Skin of body (tissue), 2 donors: ENCODE results near the gene ZNF566. TPM values are rescaled to one million over a fixed set of nuclear protein-coding genes. Genes with fewer than 3 reads are reported as not detected.
"Not testable (repeated sequence)": the region's sequence is repeated elsewhere in the genome, so short reads cannot be mapped to it uniquely, and the experiment has no call there.

Experiments
- DNase-seq: peaks from one replicate; lab custom pipeline; 2025; lab: John Stamatoyannopoulos, UW
- total RNA-seq: library from RNA; depleted of rRNA; stranded (reverse); fragments of >200 nt; gene quantifications from one replicate; pipeline ENCODE4 v1.2.3, GENCODE V29; 2014

Gene ZNF566
- total RNA-seq: 13.7 TPM

DNA sequence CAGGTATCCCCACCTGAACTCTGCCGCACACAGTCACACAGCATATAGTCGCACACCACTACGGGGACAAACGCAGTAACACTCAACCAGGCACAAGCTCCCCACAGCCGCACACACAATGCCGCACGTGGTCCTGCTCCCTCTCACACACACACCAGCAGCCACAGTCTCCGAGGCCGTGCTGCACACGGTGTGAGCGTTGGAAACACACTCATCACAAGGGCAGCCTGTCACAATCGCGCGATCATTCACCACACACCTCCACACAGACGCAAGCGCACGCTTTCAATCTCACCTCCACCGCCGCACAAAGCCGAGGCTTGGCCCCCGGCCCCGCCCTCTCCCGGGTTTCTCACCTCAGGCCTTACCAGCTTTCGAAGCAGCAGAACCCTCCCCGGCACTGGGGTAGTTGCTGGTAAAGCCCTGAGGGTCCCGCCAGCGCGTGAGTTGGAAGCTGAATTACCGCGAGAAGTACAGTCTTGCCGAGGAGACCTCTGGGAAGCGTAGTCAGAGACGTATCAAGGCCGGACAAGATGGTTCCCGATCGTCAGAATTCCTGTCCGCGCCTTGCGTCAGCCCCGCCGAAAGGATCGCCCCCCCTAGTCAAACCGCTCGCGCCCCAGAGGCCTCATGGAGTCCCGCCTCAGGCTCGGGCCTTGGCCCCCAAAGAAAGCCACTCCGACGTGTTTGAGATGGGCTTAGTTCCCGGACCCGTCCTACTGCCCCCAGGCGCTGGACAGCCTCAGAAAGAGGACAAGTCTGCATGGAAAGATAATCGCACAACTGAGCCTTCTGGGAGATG, at the start of gene ZNF566:
Gene ZNF566 (minus strand): TSS at position 444 of the 802 bp plus-strand sequence. CDS start 13,004 bp downstream, outside the sequence.
- peak; percentile 94 for DNase-seq

DNA sequence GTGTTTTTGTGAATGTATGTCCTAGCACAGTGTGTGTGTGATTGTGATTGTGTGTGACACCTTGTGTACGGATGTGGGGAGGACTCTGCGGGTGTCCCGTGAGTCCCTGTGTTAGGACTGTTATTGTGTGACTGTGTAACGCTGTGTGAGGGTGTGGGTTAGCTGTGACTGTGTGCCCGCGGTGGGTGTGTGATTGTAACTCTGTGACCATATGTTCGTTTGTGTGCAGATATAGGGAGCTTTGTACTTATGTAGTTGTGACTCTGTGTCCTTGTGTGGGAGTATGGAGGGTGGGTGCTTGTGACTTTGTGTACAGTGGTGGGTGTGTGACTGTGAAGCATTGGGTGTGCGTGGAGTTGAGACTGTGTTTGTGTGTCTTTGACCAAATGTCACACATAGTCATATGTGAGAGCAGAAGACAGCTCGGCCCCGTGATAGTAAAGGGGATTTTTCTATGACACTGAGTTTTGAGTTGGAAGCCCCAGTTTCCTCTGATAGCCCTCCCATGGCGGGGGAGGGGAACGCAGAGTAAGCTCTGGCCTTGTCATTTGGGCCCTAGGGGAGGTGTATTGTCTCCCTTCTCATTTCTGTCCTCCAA, 39.7 kb upstream of the ZNF566 start:
- DNase-seq: no peak

DNA sequence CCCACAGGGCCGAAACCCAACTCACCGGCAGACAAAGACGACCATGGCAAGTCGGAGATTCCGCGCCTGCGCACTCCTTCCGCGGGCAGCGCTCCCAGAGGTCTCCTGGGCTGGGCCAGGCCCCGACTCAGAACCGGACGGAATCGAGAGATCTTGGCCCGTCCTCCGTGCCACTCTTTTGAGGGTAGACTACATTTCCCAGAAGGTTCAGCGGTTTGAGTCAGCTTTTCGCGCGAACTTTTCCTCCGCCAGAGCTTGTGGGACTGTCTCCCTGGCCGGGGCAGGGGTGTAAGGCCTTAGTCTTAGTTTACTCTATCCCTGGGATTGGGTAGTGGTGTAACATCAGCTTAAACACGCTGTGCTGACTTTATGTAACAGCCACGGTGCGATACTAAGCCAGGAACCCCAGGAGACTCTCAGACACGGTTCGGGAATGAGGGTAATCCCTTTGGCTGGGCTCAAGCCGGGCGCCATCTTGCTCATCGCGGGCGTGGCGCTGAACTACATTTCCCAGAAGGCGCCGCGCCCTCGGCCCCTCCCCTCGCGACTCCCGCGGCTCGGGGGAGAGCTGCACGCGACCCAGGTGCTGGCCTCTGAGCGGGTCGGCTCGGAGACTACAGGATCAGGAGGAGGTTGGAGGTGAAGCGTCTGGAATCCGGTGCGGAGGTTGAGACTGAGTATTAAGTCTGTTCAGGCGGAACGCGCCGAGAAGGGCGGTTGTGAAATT, 39.0 kb upstream of the ZNF566 start, which contains the start of gene ZNF260:
Gene ZNF260 (minus strand): TSS at position 78 of the 727 bp plus-strand sequence. CDS start 13,033 bp downstream, outside the sequence.
- peak; percentile 98 for DNase-seq

DNA sequence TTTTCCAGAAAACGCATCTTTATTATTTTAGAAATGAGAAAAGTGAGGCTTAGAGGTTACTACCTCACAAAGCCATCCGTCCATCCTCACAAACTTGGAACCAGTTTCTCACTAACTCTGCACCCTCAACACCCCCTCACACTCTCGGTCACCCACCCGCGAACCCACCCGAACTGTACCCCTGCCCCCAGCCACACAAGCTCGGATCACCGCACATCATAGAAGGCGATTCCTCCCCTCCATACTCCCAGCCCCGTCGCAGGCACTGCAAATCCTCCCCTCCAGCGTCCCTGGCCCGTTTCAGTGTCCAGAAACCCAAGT, 38.5 kb upstream of the ZNF566 start:
- DNase-seq: no peak

DNA sequence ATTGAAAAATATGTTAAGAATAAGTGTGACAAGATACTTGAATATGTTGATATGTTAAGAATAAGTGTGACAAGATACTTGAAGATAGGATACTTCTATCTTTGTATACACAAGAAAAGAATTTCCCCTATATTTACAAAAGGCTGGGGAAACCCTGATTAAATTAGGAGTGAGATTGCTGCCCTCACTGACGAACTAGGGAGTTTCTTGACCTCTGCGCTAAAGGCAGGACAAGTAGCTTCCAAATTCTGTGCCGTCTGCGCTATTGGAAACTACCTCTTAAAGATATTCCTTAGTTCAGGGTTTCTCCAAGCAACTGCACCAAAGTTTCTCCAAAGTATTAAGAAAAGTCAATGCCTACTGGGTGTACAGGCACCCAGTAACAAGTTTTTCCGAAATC, 38.0 kb upstream of the ZNF566 start:
- no peak for DNase-seq

DNA sequence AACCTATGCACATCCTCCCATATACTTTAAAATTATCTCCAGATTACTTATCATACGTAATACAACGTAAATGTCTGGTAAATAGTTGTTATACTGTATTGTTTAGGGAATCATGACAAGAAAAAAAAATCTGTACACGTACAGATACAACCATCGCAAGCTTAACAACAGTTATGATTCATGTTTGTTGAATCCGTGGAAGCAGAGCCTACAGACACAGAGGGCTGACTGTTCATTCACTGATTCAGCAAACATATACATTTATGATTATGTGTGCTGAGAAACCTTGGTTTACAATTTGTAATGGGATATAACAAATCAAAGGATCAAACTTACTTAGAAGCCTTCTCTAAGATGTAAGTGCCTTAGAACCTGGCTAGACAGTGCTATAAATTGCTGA, 37.2 kb upstream of the ZNF566 start:
- DNase-seq: no peak

DNA sequence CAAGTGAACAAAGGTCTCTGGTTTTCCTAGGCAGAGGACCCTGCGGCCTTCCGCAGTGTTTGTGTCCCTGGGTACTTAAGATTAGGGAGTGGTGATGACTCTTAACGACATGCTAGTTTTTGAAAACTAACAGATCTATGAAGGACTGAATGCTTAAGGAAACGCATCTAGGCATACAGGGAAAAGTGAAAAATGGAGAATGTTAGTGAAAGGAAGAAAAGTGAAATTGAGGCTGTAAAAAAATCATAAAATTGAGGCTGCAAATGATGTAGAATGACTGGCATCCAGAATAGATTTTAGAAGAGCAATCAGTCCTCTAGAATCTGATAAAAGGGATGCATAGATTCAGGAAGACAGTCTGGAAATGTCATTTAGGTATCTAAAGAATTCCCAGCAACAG, 35.3 kb upstream of the ZNF566 start:
- no peak for DNase-seq

DNA sequence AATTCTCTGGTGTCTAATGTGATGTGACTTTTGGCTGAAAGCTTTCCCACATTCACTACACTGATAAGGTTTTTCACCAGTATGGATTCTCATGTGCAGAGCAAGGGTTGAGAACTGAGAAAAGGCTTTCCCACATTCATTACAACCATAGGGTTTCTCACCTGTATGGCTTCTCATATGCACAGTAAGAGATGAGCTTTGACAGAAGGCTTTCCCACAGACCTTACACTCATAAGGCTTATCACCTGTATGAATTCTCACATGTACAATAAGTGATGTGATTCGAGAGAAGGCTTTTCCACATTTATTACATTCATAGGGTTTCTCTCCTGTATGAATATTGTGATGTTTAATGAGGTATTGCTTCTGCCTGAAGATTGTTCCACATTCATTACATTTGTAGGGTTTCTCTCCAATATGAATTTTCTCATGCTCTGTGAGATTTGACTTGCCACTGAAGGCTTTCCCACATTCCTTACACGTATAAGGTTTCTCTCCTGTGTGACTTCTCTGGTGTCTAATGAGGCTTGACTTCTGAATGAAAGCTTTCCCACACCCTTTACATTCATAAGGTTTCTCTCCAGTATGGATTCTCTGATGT, 24.8 kb upstream of the ZNF566 start:
- no peak for DNase-seq

DNA sequence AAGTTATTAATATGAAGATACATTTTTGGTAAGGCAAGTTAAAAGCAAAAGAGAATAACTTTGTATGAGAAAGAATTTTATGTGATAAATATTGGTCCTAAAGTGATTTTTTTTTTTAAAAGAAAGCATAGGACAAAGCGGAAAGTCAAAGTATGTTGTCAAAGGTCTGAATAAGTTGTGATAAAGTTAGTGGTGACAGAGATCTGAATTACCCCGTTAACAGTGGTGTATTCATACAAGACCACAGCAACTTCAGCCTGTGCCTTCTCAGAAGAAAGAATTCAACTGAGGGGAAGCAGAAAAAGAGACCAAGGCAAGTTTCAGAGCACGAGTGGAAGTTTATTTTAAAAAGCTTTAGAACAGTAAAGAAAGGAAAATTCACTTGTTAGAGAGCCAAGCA, 19.0 kb upstream of the ZNF566 start:
- no peak for DNase-seq

DNA sequence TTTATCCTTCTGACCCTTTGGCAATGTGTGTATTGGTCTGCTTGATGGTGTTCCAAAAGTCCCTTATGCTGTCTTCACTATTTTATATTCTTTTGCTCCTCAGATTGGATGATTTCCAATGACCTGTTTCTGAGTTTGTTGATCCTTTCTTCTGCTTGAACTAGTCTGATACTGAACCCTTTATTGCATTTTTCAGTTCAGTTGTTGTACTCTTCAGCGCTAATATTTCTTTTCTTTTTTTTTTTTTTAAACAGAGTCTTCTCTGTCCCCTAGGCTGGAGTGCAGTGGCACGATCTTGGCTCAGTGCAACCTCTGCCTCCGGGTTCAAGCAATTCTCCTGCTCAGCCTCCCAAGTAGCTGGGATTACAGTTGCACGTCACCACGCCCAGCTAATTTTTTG, 12.6 kb upstream of the ZNF566 start:
- no peak for DNase-seq

DNA sequence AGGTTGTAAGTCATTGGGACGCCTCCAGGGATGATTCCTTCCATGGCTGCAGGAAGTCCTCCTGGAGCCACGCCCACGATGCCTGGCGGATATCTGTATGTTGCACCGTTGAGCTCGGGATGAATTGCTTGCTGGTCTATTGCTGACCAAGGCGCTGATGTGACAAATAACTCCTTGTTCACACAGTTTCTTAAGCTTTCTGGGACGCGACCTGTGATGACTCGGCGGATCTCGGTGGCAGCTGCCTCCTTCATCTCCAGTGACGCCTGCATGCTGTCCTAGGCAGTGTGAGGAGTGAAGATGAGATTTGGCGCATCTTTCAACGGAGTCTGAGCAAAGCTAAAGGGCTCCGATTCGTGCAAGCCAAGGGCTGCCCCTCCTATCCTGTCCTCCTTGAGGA, 7.6 kb upstream of the ZNF566 start:
- DNase-seq: no peak

DNA sequence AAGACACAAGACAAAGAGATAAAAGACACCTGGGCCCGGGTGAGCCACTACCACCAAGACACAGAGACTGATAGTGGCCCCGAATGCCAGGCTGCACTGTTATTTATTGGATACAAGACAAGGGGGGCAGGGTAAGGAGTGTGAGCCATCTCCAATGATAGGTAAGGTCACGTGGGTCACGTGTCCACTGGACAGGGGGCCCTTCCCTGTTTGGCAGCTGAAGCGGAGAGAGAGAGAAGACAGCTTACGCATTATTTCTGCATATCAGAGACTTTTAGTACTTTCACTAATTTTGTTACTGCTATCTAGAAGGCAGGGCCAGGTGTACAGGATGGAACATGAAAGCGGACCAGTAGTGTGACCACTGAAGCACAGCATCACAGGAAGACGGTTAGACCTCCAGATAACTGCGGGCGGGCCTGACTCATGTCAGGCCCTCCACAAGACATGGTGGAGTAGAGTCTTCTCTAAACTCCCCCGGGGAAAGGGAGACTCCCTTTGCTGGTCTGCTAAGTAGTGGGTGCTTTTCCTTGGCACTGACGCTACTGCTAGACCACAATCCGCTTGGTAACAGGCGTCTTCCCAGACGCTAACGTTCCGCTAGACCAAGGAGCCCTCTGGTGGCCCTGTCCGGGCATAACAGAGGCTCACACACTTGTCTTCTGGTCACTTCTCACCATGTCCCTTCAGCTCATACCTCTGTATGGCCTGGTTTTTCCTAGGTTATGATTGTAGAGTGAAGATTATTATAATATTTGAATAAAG, 3.5 kb upstream of the ZNF566 start:
- not testable (repeated sequence) for DNase-seq

DNA sequence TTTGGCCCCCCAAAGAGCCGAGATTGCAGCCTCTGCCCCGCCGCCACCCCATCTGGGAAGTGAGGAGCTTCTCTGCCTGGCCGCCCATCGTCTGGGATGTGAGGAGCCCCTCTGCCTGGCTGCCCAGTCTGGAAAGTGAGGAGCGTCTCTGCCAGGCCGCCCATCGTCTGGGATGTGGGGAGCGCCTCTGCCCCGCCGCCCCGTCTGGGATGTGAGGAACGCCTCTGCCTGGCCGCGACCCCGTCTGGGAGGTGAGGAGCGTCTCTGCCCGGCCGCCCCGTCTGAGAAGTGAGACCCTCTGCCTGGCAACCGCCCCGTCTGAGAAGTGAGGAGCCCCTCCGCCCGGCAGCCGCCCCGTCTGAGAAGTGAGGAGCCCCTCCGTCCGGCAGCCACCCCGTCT, 1.5 kb upstream of the ZNF566 start:
- not testable (repeated sequence) for DNase-seq

DNA sequence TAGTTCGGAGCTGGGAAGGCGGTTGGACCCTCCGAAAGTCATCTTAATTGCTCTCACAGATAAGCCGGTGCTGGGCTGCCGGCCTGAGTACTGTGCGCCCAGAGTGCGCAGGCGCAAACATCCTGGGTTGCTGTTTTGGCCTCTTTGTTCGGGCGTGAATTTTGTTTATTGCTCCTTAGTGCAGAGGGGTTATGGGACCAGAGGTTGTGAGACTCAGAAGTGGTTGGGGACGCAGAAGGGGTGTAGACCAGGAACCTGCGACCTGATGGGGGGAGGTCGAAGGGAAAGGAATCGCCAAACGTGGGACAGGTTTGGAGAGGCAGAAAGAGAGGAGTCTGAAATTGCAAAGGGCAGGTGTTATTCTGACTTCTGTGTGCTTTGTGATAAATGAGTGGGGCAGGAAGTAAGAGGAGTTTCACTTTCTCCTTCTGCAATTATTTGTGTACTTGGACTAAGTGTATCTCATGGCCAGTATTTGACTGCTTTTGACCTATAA, 607 bp upstream of the ZNF566 start:
- no peak for DNase-seq

DNA sequence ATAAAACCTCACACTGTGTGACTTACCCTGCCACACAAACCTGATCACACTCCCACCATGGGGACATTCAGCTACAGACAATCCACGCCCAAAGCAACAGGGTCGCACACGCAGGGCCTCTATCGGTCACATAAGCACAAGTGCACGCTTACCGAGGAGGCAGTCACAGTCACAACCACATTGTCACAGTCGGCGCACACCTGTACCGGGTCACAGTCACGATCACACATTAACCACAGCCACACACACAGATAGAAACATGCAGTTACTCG, 579 bp downstream of the ZNF566 start:
- no peak for DNase-seq

DNA sequence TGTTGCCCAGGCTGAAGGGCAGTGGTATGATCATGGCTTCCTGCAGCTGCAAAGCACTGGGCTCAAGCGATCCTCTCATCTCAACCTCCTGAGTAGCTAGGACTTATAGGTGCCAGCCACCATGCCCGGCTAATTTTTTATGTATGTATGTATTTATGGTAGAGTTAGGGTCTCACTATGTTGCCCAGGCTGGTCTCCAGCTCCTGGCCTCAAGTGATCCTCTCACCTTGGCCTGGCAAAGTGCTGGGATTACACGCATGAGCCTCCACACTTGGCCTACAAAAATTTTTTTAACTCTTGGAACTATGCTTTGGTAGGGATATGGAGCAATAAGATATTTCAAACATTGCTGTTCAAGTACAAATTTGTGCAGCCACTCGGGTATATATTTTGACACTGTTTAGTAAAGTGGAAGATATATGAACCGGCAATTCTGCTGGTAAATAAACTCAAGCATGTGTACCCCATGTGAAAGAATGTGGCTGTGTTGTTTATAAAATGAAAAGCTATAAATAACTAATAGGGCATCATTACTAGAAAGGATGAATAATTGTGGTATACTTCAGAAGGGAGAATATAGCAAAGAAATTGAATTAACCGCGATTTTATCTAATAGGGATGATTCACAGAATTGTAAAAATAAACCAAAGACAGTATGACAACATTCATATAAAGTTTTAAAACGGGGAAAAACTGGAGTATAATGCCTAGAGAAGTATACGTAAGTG, 1.1 kb downstream of the ZNF566 start:
- no peak for DNase-seq

DNA sequence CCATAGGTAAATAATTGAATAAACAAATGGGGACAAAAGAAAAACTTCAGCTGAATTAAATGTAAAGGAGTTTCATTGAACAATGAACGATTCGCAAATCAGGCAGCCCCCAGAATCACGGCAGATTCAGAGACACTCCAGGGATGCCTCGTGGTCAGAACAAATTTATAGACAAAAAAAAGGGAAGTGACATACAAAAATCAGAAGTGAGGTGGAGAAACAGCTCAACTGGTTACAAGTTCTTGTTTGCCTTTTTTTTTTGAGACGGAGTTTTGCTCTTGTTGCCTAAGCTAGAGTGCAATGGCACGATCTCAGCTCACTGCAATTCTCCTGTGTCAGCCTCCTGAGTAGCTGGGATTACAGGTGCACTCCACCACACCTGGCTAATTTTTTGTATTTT, 5.7 kb downstream of the ZNF566 start:
- no peak for DNase-seq

DNA sequence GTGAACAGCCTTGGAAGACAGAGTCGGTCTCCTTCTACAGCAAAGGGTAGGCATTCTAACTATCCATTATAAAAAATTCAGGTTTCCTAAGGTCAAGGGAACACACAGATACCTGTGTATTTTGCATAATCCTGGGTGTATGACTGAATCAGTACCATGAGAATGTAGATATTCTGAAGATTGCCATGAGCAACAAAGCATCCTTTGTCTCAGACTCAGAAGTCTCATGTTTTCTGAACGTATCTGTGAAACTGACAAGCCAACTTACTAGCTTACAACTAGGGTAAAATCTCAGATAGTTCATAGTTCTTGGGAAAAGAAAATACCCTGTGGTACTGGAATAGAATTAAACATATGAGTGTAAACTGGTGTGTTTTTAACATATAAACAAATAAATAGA, 6.5 kb downstream of the ZNF566 start:
- DNase-seq: no peak

DNA sequence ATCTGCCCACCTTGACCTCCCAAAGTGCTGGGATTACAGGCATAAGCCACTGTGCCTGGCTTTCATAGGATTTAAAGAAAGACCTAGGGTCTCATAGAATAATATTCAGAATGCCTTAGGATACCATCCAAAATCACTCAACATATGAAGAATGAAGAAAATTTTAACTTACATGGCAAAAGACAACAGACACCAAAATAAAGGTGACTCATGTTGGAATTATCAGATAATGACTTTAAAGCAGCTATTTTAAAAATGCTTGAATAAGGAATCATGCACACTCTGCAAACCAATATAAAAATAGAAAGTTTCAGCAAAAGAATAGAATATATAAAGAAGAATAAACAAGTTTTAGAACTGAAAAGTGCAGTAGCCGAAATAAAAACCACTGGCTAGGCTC, 29.3 kb downstream of the ZNF566 start:
- no peak for DNase-seq

DNA sequence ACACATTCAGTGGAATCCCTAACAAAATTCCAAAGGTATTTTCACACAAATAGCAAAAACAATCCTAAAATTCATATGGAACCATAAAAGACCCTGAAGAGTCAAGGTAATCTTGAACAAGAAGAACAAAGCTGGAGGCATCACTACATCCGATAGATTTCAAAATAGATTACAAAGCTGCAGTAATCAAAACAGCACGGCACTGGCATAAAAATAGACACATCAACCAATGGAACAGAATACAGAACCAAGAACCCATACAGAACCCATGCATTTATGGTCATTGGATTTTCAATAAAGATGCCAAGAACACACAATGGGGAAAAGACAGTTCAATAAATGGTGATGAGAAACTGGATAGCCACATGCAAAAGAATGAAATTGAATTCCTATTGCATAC, 32.5 kb downstream of the ZNF566 start:
- DNase-seq: no peak
